22Rv1 (cell line): ENCODE measurements around the gene MED27.

Experiments
- H3K27ac ChIP-seq: fragments of 450-650 bp; 2 replicates; pipeline ENCODE4 v1.5.1; 2017
- CTCF ChIP-seq: fragments of 450-650 bp; IDR thresholded peaks from 2 replicates; pipeline ENCODE4 v1.5.1; 2017; ENCODE audit warnings: mild to moderate bottlenecking
- ZFX ChIP-seq: fragments of 450-650 bp; IDR thresholded peaks from 2 replicates; pipeline ENCODE4 v1.6.1; 2017; ENCODE audit warnings: antibody characterized with exemption, borderline replicate concordance

MED27 gene

GRCh38 chr9:131818089-131818488, 261.6 kb downstream of the MED27 start:
- TF ChIP-seq ZFX = no peak
- H3K27ac ChIP-seq = no peak overlapping the region

GRCh38 chr9:131817627-131818026, 262.0 kb downstream of the MED27 start:
- H3K27ac ChIP-seq = no peak overlapping the region

GRCh38 chr9:131817073-131817472, 262.6 kb downstream of the MED27 start:
- no peak overlapping the region for H3K27ac ChIP-seq
- TF ChIP-seq CTCF (no peak), ZFX (no peak)

More at GRCh38 chr9:131817627-131818026, 262.0 kb downstream of the MED27 start:
- TF ChIP-seq ZFX = no peak

- H3K27ac ChIP-seq = no peak overlapping the region
- TF ChIP-seq CTCF (no peak), ZFX (no peak)
These were observed 263.4 kb downstream of the MED27 start for GRCh38 chr9:131815970-131816873.

- no peak for TF ChIP-seq ZFX
- TF ChIP-seq CTCF = no peak
These were observed 265.0 kb downstream of the MED27 start for GRCh38 chr9:131814707-131815106.

GRCh38 chr9:131813116-131813515, 266.6 kb downstream of the MED27 start:
- H3K27ac ChIP-seq = no peak overlapping the region
- TF ChIP-seq ZFX (no peak), CTCF (no peak)

More at GRCh38 chr9:131814707-131815106, 265.0 kb downstream of the MED27 start:
- no peak overlapping the region for H3K27ac ChIP-seq

GRCh38 chr9:131812116-131812790, 267.4 kb downstream of the MED27 start:
- TF ChIP-seq ZFX (no peak), CTCF (no peak)
- no peak overlapping the region for H3K27ac ChIP-seq

- H3K27ac ChIP-seq = no peak overlapping the region
- no peak for TF ChIP-seq ZFX
- TF ChIP-seq CTCF = no peak
These were observed 268.3 kb downstream of the MED27 start for GRCh38 chr9:131811405-131811804.
